ENCODE measurements around the gene TRIM65.

The TRIM65 gene

GRCh38 chr17:75917141-75917916 is 20.6 kb upstream of the TRIM65 start:
- no peak for DNase-seq

DNA sequence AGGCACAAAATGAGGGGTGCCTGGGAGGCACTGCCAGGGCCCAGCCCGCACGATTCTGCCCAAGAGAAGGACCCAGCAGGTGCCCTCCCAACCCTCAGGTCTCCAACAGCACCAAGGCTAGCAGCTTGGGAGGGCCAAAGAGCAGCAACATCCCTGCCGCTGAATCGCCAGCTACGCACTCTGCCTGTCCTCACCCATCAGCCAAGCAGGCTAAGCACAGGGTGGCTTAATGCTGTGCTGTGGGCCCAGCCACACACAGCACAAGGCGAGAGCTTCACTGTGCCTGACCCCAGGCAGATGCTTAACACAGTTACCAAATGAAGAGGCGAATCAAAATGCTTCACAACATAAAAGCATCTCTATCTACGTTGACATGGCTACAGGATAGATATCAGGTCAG is 18.5 kb upstream of the TRIM65 start:
- no peak for DNase-seq

DNA sequence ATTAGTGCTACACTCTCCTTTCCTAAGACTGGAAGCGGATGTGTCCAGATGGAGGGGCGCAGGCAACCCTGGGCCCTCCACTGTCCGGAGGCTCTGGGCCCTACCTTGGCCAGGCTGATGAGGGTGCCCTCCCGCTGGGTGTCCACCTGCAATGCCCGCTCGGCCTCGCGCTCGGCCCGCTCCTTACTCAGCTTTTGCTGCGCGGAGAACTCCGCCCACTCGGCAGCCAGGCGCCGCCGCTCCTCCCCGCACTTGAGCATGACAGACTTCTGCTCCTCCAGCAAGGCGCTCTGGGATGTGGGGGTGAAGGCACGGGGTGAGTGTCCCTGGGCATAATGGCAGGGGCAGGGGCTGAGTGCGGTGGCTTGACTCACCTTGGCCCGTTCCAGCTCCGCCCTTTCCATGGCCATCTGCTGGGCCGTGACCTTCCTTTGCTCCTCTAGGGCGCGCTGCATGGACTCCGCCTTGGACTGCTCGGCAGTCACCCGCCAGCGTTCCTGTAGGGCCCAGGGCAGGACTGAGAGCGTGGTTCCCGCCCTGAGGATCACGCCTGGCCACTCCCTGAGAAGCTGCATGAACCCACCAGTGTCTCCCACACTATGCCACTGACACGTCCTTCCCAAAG is 18.0 kb upstream of the TRIM65 start:
- DNase-seq, result no peak

DNA sequence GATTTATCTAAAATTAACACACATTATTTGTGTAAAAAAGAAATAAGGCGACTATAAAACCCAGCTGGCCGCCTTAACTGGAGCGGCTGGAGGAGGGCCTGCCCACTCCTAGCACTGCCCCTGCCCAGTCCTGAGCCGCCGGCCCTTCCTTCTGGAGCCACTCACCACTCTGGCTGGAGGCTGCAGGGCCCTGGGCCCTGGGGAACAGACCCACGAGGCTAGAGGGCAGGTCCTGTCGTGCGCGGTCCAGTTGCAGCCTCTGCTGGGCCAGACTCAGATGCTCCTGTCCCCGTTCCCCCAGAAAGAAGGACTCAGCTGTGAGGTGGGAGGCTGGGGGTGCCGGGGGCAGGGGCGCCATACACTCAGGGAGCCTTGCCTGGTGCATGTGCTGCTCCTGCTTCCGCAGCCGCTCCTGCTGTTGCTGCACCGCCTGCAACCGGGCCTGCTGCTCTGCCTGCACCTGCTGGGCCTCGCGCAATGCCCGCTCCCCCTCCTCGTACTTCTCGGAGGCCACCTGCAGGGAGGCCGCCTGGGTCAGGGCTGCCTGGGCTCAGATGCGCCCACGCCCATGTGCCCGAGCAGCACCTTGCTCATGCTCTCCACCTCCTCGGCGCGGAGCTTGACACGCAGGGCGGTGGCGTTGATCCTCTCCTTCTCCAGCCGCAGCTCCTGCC is 16.9 kb upstream of the TRIM65 start:
- no peak for DNase-seq

- no peak for DNase-seq
Observed at GRCh38 chr17:75910699-75911098, 13.9 kb upstream of the TRIM65 start.

GRCh38 chr17:75909812-75910274 is 13.1 kb upstream of the TRIM65 start:
- DNase-seq, result no peak

DNA sequence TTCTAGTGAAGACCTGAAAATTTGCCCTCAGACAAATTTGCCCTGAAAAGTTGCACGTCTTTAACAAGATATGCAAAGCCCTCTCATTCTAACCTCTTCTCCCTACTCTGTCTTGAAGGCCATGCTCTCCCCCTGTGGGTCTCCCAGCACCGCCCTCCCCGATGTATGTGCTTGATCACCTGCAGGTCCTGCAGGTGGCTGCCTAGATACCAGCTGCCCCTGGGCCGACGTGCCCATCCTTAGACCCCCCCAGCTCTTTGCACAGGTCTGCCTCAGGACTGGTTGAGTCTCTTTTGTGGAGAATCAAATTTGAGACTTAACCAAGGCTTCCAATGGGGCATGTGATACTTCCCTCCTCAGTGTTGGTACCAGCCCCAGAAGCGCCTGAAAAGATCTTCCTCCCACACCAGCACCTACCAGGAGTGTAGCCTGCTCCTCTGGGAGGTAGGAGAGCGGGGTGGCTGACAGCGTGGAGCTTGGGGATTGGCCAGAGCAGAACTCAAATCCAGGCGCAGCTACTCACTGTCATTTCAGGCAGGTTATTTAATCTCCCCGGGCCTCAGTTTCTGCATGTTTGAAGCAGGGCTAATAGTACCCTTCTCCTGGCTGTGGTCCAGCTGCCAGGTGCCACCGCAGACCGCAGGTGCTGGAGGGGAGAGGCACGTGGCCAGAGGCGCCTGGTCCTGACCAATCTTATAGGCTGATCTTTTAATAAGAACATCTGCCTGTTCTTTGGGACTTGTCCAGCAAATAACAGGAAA is 12.5 kb upstream of the TRIM65 start:
- no peak for DNase-seq

- DNase-seq, result no peak
Observed at GRCh38 chr17:75908201-75908600, 11.4 kb upstream of the TRIM65 start.

- DNase-seq, result no peak
Observed at GRCh38 chr17:75906143-75906884, 9.6 kb upstream of the TRIM65 start.

DNA sequence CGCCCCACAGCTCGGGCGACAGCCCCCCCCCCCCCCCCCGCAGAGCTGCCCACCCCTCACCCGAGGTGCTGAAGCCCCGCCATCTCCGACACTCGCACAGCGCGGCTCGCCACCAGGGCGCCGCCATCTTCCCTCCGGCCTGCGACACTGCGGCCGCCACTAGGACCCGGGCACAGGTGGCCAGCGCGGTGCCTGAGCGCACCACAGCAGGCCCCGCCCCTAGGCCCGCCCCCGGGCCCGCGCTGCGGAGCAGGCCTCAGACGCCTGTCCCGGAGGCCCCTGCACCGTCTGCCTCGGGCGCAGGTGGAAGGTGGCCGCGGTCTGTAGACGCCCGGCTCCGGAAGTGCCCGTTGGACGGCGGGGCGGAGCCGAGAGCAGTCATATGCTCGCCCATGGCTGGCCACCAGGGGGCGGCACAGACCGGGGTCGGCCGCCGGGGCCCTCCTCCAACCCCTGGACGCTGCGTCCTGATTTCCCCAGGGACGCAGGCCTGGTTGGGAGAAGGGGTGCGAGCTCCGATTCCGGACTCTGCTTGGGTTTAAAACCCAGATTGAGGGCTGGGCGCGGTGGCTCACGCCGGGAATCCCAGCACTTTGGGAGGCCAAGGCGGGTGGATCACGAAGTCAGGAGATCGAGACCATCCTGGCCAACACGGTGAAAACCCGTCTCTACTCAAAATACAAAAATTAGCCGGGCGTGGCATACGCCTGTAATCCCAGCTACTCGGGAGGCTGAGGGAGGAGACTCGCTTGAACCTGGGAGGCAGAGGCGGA is 8.2 kb upstream of the TRIM65 start, which contains the start of gene MRPL38:
Gene MRPL38 (minus strand): TSS at position 136 of the 773 bp plus-strand sequence. CDS start 9 bp downstream, at position 127.
- DNase-seq, result peak; percentile 77 to 98

GRCh38 chr17:75902406-75902805 is 5.7 kb upstream of the TRIM65 start:
- DNase-seq, result no peak

GRCh38 chr17:75901727-75902126 is 5.0 kb upstream of the TRIM65 start:
- no peak for DNase-seq

DNA sequence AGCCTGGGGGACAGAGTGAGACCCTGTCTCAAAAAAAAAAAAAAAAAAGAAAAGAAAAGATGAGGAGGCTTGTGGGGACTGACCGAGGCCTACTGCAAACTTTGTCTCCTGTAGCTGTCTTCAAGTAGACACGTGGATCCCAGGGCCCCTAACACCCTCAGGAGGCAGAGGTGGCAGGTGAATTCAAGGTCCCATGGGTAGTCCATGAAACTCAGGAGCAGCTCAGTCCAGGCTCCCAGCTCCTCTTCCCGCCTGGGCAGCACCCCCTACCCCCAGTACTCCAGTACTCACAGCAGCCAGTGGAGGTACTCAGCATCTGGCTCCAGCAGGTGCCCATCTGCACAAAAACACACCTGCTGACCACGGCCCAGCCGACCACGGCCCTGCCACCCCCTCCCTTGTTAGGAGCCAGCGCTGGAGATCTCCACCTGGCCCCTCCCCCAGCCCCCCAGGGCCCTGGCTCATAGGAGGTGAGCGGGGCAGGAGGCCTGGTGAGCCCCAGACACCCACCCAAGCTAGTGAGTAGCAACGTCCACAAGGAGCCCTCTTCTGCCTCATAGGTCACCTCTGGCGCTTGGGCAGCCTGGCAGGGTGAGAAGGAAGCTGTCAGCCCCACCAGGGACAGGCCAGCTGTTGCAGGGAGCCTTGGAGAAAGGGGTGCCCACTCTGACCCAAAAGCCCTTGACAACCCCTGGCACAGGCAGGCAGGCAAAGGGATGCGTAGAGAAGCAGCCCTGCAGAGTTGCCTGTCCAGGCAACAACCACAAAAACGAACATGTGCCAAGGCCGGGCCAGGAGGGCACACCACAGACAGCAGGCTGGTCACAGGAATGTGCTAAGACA is 4.2 kb upstream of the TRIM65 start:
- no peak for DNase-seq

DNA sequence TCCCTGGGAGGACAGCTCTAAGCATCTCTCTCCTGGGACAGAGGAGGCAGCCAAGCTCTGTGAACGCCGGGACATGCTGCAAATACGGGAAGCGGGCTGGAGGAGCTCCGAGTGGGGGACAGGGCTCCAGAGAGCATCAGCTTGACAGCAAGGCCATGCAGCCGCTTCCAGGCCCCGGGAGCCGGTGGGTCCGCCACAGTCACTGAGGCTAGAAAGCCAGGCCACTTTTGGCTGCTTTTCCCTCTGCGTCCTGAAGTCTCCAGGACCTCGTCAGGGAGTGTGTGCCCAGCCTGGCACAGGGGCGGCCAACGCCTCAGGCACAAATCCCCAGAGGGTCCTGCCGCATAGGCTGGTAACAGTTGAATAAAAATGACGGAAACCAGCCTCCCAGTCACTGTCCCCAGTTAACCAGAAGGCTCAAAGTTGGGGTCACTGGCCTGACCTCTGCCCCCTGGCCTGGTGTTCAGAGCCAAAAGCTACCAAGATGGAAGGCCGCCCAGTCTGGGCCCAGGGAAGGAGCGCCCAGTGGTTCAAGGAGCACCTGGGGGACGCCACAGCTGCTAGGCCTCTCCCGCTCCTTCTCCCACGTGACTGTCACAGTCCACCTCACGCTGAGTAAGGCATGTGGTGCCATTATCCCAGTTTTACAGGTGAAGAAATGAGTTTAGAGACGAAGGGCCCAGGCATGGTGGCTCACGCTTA is 3.2 kb upstream of the TRIM65 start:
- DNase-seq, result no peak

DNA sequence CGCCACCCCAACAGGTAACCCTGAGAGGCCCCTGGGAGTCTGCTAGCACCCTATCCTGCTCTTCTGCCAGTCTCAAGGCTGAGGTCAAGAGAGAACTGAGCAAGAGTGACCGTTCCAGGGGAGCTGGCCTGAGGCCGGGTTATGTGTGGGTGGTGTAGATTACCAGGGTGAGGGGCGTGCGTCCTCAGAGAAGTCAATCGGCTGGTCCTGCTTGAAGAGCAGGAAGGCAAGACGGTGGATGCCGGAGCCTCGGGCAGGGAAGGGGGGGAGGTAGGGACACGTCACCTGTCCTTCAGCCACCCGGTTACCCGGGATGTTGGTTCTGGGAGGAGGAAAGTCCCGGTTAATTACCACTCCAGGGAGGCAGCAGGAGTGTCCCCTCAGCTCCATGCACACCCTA is 2.6 kb upstream of the TRIM65 start:
- DNase-seq, result no peak

- no peak for DNase-seq
Observed at GRCh38 chr17:75898791-75899190, 2.0 kb upstream of the TRIM65 start.

GRCh38 chr17:75898065-75898464 is 1.3 kb upstream of the TRIM65 start:
- DNase-seq, result no peak

GRCh38 chr17:75897160-75898019 is 639 bp upstream of the TRIM65 start:
- no peak for DNase-seq

Data from bone marrow (tissue), 2 donors.